ENCODE results near the gene EIF4B.
A peak's percentile ranks its signal among the peaks of the same experiment; 100 is the strongest.

DNA sequence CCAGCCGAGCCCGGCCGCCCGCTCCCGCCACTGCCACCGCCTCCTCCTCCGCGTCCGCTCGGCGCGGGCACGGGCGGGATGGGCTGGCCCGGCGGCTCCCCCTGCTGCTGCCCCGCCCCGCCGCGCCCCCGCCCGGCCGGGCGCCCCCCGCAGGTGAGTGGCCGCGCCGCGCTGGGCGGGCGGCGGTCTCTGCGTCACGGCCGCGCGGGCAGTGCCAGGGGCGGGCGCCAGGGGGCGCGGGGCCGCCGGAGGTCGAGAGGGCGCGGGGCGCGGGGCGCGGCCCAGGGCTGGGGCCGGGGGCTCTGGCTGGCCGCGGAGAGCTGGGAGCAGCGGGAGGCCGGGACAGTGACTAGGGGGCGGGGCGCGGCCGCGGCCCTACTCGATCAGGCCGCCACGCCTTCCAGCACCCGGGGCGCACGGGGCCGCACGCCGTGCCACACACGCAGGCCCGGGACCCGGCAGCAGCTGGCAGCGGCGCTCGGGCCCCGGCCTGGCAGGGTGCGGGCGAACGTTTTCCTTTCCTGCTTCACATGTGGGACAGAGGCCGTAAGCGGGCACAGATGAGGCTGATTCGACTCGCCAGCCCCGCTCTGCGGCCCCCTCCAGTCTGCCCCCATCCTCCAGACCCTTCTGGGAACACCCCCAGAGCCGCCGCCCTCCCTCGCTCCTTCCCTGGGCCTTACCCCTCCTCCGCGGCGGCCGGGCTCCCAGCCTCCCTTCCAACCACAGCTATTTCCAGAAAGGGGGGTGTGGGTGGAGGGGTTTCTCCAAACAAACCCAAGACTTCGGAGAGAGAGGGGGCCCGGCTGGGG, 41.2 kb downstream of the EIF4B start:
- TF ChIP-seq, protein P1, sequence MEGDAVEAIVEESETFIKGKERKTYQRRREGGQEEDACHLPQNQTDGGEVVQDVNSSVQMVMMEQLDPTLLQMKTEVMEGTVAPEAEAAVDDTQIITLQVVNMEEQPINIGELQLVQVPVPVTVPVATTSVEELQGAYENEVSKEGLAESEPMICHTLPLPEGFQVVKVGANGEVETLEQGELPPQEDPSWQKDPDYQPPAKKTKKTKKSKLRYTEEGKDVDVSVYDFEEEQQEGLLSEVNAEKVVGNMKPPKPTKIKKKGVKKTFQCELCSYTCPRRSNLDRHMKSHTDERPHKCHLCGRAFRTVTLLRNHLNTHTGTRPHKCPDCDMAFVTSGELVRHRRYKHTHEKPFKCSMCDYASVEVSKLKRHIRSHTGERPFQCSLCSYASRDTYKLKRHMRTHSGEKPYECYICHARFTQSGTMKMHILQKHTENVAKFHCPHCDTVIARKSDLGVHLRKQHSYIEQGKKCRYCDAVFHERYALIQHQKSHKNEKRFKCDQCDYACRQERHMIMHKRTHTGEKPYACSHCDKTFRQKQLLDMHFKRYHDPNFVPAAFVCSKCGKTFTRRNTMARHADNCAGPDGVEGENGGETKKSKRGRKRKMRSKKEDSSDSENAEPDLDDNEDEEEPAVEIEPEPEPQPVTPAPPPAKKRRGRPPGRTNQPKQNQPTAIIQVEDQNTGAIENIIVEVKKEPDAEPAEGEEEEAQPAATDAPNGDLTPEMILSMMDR (IDR thresholded peaks at IDR 0.05), result peak; percentile 98
- TF ChIP-seq ZFX (IDR thresholded peaks at IDR 0.05; ENCODE audit: borderline replicate concordance), result no peak

Data from 22Rv1 (cell line).